Large intestine (tissue), 3 donors: Measurements from ENCODE around the gene ITIH3. TPM values are rescaled to one million over a fixed set of nuclear protein-coding genes. Genes with fewer than 3 reads are reported as not detected.
A peak's percentile ranks its signal among the peaks of the same experiment; 100 is the strongest.

ENCODE experiments used
- DNase-seq, 2 donors: peaks; one replicate each; pipeline versions ENCODE4 v3.0.0 to v3.0.0-alpha.2; 2013
- H3K27ac ChIP-seq: one replicate; pipeline ENCODE4 v1.5.1; 2013; ENCODE audit warnings: low read length
- H3K27me3 ChIP-seq: 2 replicates; pipeline ENCODE4 v1.6.1; 2013; ENCODE audit warnings: low read length; ENCODE audit not compliant: control insufficient read depth, insufficient read depth
- H3K36me3 ChIP-seq: 2 replicates; pipeline ENCODE4 v1.6.1; 2013; ENCODE audit warnings: low read length; ENCODE audit not compliant: control insufficient read depth, insufficient read depth
- H3K4me1 ChIP-seq: one replicate; pipeline ENCODE4 v1.6.1; 2013; ENCODE audit warnings: low read length; ENCODE audit not compliant: control insufficient read depth, insufficient read depth
- H3K4me3 ChIP-seq: one replicate; pipeline ENCODE4 v1.5.1; 2013; ENCODE audit warnings: low read length
- H3K9me3 ChIP-seq: one replicate; pipeline ENCODE4 v1.6.1; 2013; ENCODE audit warnings: mild to moderate bottlenecking, low read depth, low read length, moderate library complexity; ENCODE audit not compliant: control insufficient read depth
- whole genome bisulfite sequencing: methylation state at CpG from one replicate; pipeline ENCODE4 v1.1.5; 2013; ENCODE audit warnings: low lambda C conversion rate; ENCODE audit not compliant: insufficient coverage; 5-methylcytosine and 5-hydroxymethylcytosine counted together
- polyA plus RNA-seq: library from polyadenylated mRNA; unstranded; fragments of 120-200 nt; gene quantifications from one replicate; pipeline ENCODE4 v1.2.1, GENCODE V29; 2013

ITIH3 gene
- polyA plus RNA-seq, 1 donor: 5.3 TPM

- H3K9me3 ChIP-seq: no peaks in the 10 kb centered on the region
- H3K36me3 ChIP-seq: peaks cover 31% of the 10 kb centered on the region
- no peaks in the 10 kb centered on the region for H3K4me1 ChIP-seq
- no peak overlapping the region for H3K27ac ChIP-seq
- H3K27me3 ChIP-seq: no peaks in the 10 kb centered on the region
- no CpG with 5 or more reads among the region's 7 CpGs for WGBS
- no peak overlapping the region for H3K4me3 ChIP-seq
- DNase-seq: no peak
Observed at GRCh38 chr3:52845691-52846431, 51.3 kb downstream of the ITIH3 start.

GRCh38 chr3:52846432-52846965 is 51.9 kb downstream of the ITIH3 start:
- Histone ChIP-seq H3K27ac (no peak overlapping the region), H3K4me3 (no peak overlapping the region), H3K27me3 (no peaks in the 10 kb centered on the region), H3K36me3 (peaks cover 35% of the 10 kb centered on the region), H3K4me1 (no peaks in the 10 kb centered on the region), H3K9me3 (no peaks in the 10 kb centered on the region)
- no peak for DNase-seq
- WGBS: no CpG with 5 or more reads among the region's 15 CpGs

GRCh38 chr3:52847241-52847640 is 52.6 kb downstream of the ITIH3 start:
- Histone ChIP-seq H3K36me3 (peaks cover 38% of the 10 kb centered on the region), H3K4me3 (no peak overlapping the region), H3K27me3 (no peaks in the 10 kb centered on the region), H3K27ac (no peak overlapping the region), H3K4me1 (no peaks in the 10 kb centered on the region), H3K9me3 (no peaks in the 10 kb centered on the region)
- DNase-seq: no peak
- no CpG with 5 or more reads among the region's 6 CpGs for WGBS

- Histone ChIP-seq H3K27ac (no peak overlapping the region), H3K4me3 (no peak overlapping the region), H3K36me3 (peaks cover 37% of the 10 kb centered on the region), H3K9me3 (no peaks in the 10 kb centered on the region), H3K4me1 (no peaks in the 10 kb centered on the region), H3K27me3 (no peaks in the 10 kb centered on the region)
- DNase-seq: no peak
- WGBS: no CpG with 5 or more reads among the region's 7 CpGs
Observed at GRCh38 chr3:52847726-52848125, 53.1 kb downstream of the ITIH3 start.

- H3K27ac ChIP-seq: no peak overlapping the region
- no CpG with 5 or more reads among the region's 7 CpGs for WGBS
- no peaks in the 10 kb centered on the region for H3K9me3 ChIP-seq
- H3K27me3 ChIP-seq: no peaks in the 10 kb centered on the region
- H3K4me3 ChIP-seq: no peak overlapping the region
- peaks cover 35% of the 10 kb centered on the region for H3K36me3 ChIP-seq
- DNase-seq: no peak
- H3K4me1 ChIP-seq: no peaks in the 10 kb centered on the region
Observed at GRCh38 chr3:52848617-52849016, 54.0 kb downstream of the ITIH3 start.

- no peak overlapping the region for H3K4me3 ChIP-seq
- H3K27me3 ChIP-seq: no peaks in the 10 kb centered on the region
- no peak for DNase-seq
- no peaks in the 10 kb centered on the region for H3K4me1 ChIP-seq
- no peaks in the 10 kb centered on the region for H3K9me3 ChIP-seq
- peaks cover 35% of the 10 kb centered on the region for H3K36me3 ChIP-seq
- H3K27ac ChIP-seq: no peak overlapping the region
- no CpG with 5 or more reads among the region's 15 CpGs for WGBS
Observed at GRCh38 chr3:52849656-52850055, 55.1 kb downstream of the ITIH3 start.

GRCh38 chr3:52851348-52851747 is 56.8 kb downstream of the ITIH3 start:
- H3K4me1 ChIP-seq: no peaks in the 10 kb centered on the region
- H3K4me3 ChIP-seq: no peak overlapping the region
- no peak overlapping the region for H3K27ac ChIP-seq
- no CpG with 5 or more reads among the region's 3 CpGs for WGBS
- DNase-seq: peak in 1 of 2 donors; percentile 42
- H3K9me3 ChIP-seq: no peaks in the 10 kb centered on the region
- no peaks in the 10 kb centered on the region for H3K27me3 ChIP-seq
- peaks cover 35% of the 10 kb centered on the region for H3K36me3 ChIP-seq

- Histone ChIP-seq H3K4me1 (no peaks in the 10 kb centered on the region), H3K9me3 (no peaks in the 10 kb centered on the region), H3K36me3 (peaks cover 31% of the 10 kb centered on the region), H3K27ac (no peak overlapping the region), H3K4me3 (no peak overlapping the region), H3K27me3 (no peaks in the 10 kb centered on the region)
- no CpG with 5 or more reads among the region's 2 CpGs for WGBS
- DNase-seq: no peak
Observed at GRCh38 chr3:52852419-52852818, 57.8 kb downstream of the ITIH3 start.

GRCh38 chr3:52854013-52854412 is 59.4 kb downstream of the ITIH3 start:
- no peaks in the 10 kb centered on the region for H3K27me3 ChIP-seq
- no peaks in the 10 kb centered on the region for H3K9me3 ChIP-seq
- H3K4me3 ChIP-seq: no peak overlapping the region
- H3K36me3 ChIP-seq: peaks cover 18% of the 10 kb centered on the region
- no CpG with 5 or more reads among the region's 2 CpGs for WGBS
- H3K4me1 ChIP-seq: no peaks in the 10 kb centered on the region
- DNase-seq: no peak
- H3K27ac ChIP-seq: no peak overlapping the region

- no peak for DNase-seq
- Histone ChIP-seq H3K27ac (no peak overlapping the region), H3K4me3 (no peak overlapping the region), H3K4me1 (no peaks in the 10 kb centered on the region), H3K9me3 (no peaks in the 10 kb centered on the region), H3K36me3 (peaks cover 7% of the 10 kb centered on the region), H3K27me3 (no peaks in the 10 kb centered on the region)
- WGBS: 100% methylated on average over 1 of the region's 5 CpGs
Observed at GRCh38 chr3:52856666-52857065, 62.1 kb downstream of the ITIH3 start.

GRCh38 chr3:52857133-52857532 is 62.5 kb downstream of the ITIH3 start:
- Histone ChIP-seq H3K27me3 (no peaks in the 10 kb centered on the region), H3K4me1 (no peaks in the 10 kb centered on the region), H3K27ac (no peak overlapping the region), H3K36me3 (peaks cover 2% of the 10 kb centered on the region), H3K4me3 (no peak overlapping the region), H3K9me3 (no peaks in the 10 kb centered on the region)
- no CpG with 5 or more reads among the region's 3 CpGs for WGBS
- DNase-seq: no peak
